Transverse colon (tissue), 4 donors: ENCODE results near the gene CUL2. TPM values are rescaled to one million over a fixed set of nuclear protein-coding genes. Genes with fewer than 3 reads are reported as not detected.

Experiments
- DNase-seq: peaks from one replicate; pipeline ENCODE4 v3.0.0-alpha.2; 2019
- H3K27ac ChIP-seq, 4 donors: fragments of 200-600 bp; sonication (generic); 2 replicates each; pipeline ENCODE4 v1.5.1; 2016 to 2018; ENCODE audit warnings: inconsistent platforms in 4 of 4
- H3K27me3 ChIP-seq: fragments of 200-600 bp; sonication (generic); 2 replicates; pipeline ENCODE4 v1.5.1; 2017; ENCODE audit warnings: inconsistent platforms
- H3K36me3 ChIP-seq, 4 donors: fragments of 200-600 bp; sonication (generic); 2 replicates each; pipeline ENCODE4 v1.5.1; 2017 to 2019; ENCODE audit warnings: inconsistent platforms in 4 of 4
- H3K4me1 ChIP-seq, 4 donors: fragments of 200-600 bp; sonication (generic); 2 replicates each; pipeline ENCODE4 v1.5.1; 2017 to 2020; ENCODE audit warnings: inconsistent platforms in 4 of 4
- H3K4me3 ChIP-seq, 4 donors: fragments of 200-600 bp; sonication (generic); 1 replicate in 1 of 4; 2 replicates in 3 of 4; pipeline versions ENCODE4 v1.5.1 to v1.6.1; 2017 to 2019; ENCODE audit warnings: inconsistent platforms in 4 of 4
- H3K9me3 ChIP-seq, 2 donors: fragments of 200-600 bp; sonication (generic); 2 replicates each; pipeline ENCODE4 v1.5.1; 2017 to 2019; ENCODE audit warnings: inconsistent platforms in 2 of 2
- CTCF ChIP-seq, 5 experiments: fragments of 200-600 bp in 3 of 5; fragments of 450-650 bp in 2 of 5; sonication (generic) in 3 of 5; IDR thresholded peaks; 1 replicate in 2 of 5; 2 replicates in 3 of 5; pipeline ENCODE4 v1.5.1; 2016 to 2017; ENCODE audit warnings: antibody characterized with exemption in 5 of 5, inconsistent platforms in 3 of 5, mild to moderate bottlenecking in 2 of 5, moderate library complexity in 1 of 5
- EP300 ChIP-seq: sonication (generic); formaldehyde crosslinking; IDR thresholded peaks from one replicate; pipeline ENCODE4 v1.6.1; 2017; ENCODE audit warnings: antibody characterized with exemption, low read depth
- POLR2A ChIP-seq: fragments of 450-650 bp; IDR thresholded peaks from one replicate; pipeline ENCODE4 v1.6.1; 2016; ENCODE audit warnings: antibody characterized with exemption, mild to moderate bottlenecking, moderate library complexity
- POLR2AphosphoS5 ChIP-seq, 3 donors: sonication (generic); formaldehyde crosslinking; IDR thresholded peaks; one replicate each; pipeline ENCODE4 v1.6.1; 2016; ENCODE audit warnings: antibody characterized with exemption in 3 of 3
- WGBS, 2 donors: methylation state at CpG; one replicate each; pipeline ENCODE4 v1.1.5; 2018; ENCODE audit warnings: low coverage in 1 of 2; 5-methylcytosine and 5-hydroxymethylcytosine counted together
- in situ Hi-C, 4 donors: fragments of 200-750 bp; cut with MboI; loops; one replicate each; pipeline versions ENCODE4 v1.15.0 to v1.15.1; 2017; ENCODE audit warnings: low sequenced_read_pairs in 3 of 4, low pct_ligation_motif_present in 1 of 4, low pct_unique_long_range_greater_than_20kb in 1 of 4
- intact Hi-C: fragments of 100-400 bp; cut with DNase I; formaldehyde crosslinking; loops from one replicate; pipeline ENCODE4 v1.15.1; 2023; ENCODE audit warnings: low total_unique reads
- total RNA-seq, 4 donors: library from RNA; depleted of rRNA; stranded (reverse); fragments of >200 nt; gene quantifications; one replicate each; pipeline ENCODE4 v1.1.0, GENCODE V29; 2016

Gene CUL2
- total RNA-seq, 4 donors from 2014 or later: 6.0 to 15.4 (median 11.5) TPM

GRCh38 chr10:35132727-35133126 lies 42.6 kb upstream of the CUL2 start:
- H3K36me3 ChIP-seq: no peaks in the 10 kb centered on the region

GRCh38 chr10:35130663-35131062 lies 40.5 kb upstream of the CUL2 start:
- H3K27ac ChIP-seq: peak overlapping the region; percentile 5 to 21 (median 15)
- WGBS, 2 donors: 48 to 49% methylated on average over 3 to 4 of the region's 4 CpGs
- in situ Hi-C loops: no loop called here

More at GRCh38 chr10:35132727-35133126, 42.6 kb upstream of the CUL2 start:
- H3K9me3 ChIP-seq: no peaks in the 10 kb centered on the region
- H3K27ac ChIP-seq: peak overlapping the region in 1 of 4 donors; percentile 34
- no peak for DNase-seq
- WGBS, 2 donors: 73 to 84% methylated on average over 2 of the region's 2 CpGs
- H3K4me1 ChIP-seq: peaks cover 3 to 27% (median 3%) of the 10 kb centered on the region in 4 donors
- no peak overlapping the region for H3K4me3 ChIP-seq
- in situ Hi-C loops: no loop called here
- intact Hi-C loops: no loop called here
- H3K27me3 ChIP-seq: no peaks in the 10 kb centered on the region
- TF ChIP-seq POLR2AphosphoS5 (IDR thresholded peaks at IDR 0.05) (no peak), POLR2A (no peak), EP300 (no peak), CTCF (IDR thresholded peaks at IDR 0.05) (no peak)

GRCh38 chr10:35129185-35129674 lies 39.1 kb upstream of the CUL2 start:
- WGBS, 2 donors: 98 to 100% methylated on average over 1 of the region's 1 CpG
- Histone ChIP-seq H3K36me3 (no peaks in the 10 kb centered on the region), H3K4me1 (peaks cover 3 to 33% (median 8%) of the 10 kb centered on the region in 4 donors), H3K4me3 (no peak overlapping the region), H3K27me3 (no peaks in the 10 kb centered on the region), H3K27ac (peak overlapping the region in 1 of 4 donors; percentile 99), H3K9me3 (no peaks in the 10 kb centered on the region)
- TF ChIP-seq POLR2AphosphoS5 (IDR thresholded peaks at IDR 0.05): no peak
- TF ChIP-seq EP300: no peak
- no peak for TF ChIP-seq POLR2A
- no peak for TF ChIP-seq CTCF (IDR thresholded peaks at IDR 0.05)
- DNase-seq: no peak
- in situ Hi-C loops (loop anchor here in 1 of 4 donors (10.0 kb wide), 1 partner anchor 86 kb away; no protein-coding TSS in a partner anchor), intact Hi-C loops (no loop called here)

More at GRCh38 chr10:35130663-35131062, 40.5 kb upstream of the CUL2 start:
- Histone ChIP-seq H3K36me3 (no peaks in the 10 kb centered on the region), H3K4me1 (peaks cover 3 to 32% (median 7%) of the 10 kb centered on the region in 4 donors), H3K27me3 (no peaks in the 10 kb centered on the region), H3K4me3 (no peak overlapping the region), H3K9me3 (no peaks in the 10 kb centered on the region)
- TF ChIP-seq EP300 (no peak), CTCF (IDR thresholded peaks at IDR 0.05) (no peak), POLR2A (no peak), POLR2AphosphoS5 (IDR thresholded peaks at IDR 0.05) (no peak)
- intact Hi-C loops: no loop called here
- DNase-seq: no peak

- H3K4me1 ChIP-seq: peaks cover 3 to 33% (median 8%) of the 10 kb centered on the region in 4 donors
- WGBS, 2 donors: 0% methylated on average over 31 of the region's 56 CpGs; no CpG with 5 or more reads in 1 of the 2 donors
Measured at GRCh38 chr10:35127289-35127891, 37.2 kb upstream of the CUL2 start.

More at GRCh38 chr10:35127289-35127891, 37.2 kb upstream of the CUL2 start:
- Histone ChIP-seq H3K9me3 (no peaks in the 10 kb centered on the region), H3K4me3 (peak overlapping the region; percentile 67 to 85 (median 76)), H3K27me3 (no peaks in the 10 kb centered on the region), H3K36me3 (no peaks in the 10 kb centered on the region), H3K27ac (peak overlapping the region; percentile 98 to 99 (median 98))
- in situ Hi-C loops (loop anchor here in 1 of 4 donors (10.0 kb wide), 1 partner anchor 87 kb away; no protein-coding TSS in a partner anchor), intact Hi-C loops (loop anchor here (2.0 kb wide), 1 partner anchor 69 kb away; no protein-coding TSS in a partner anchor)
- no peak for TF ChIP-seq CTCF (IDR thresholded peaks at IDR 0.05)
- TF ChIP-seq EP300: no peak
- TF ChIP-seq POLR2AphosphoS5 (IDR thresholded peaks at IDR 0.05): peak in 2 of 3 donors; percentile 7 to 36
- DNase-seq: peak; percentile 64
